ENCODE data around the gene SEMA5A. TPM values are rescaled to one million over a fixed set of nuclear protein-coding genes. Genes with fewer than 3 reads are reported as not detected.

SEMA5A gene
- total RNA-seq, 1 donor, result 57.0 TPM

DNA sequence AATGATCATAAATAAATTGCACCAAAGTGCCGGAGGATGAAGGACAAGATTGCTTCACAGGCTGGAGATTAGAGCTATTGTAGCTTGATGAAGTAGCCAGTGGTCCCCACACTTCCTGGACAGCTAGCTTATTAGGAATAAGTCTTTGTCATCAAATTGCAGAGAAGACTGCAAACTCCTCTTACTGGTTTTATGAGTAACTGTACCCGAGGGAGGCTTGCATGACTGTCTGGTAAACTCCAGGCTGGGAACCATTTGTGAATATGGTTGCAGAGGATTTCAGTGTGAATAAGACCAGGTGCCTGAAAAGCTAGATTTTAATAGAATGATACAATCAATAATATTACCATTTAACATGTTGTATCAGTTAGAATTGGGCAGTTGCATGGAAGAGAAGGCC, 36.5 kb upstream of the SEMA5A start:
- no peak overlapping the region for H3K4me3 ChIP-seq (ENCODE audit: low read depth, low read length)
- DNase-seq (ENCODE audit: low read depth), result no peak
- TF ChIP-seq, protein P1, sequence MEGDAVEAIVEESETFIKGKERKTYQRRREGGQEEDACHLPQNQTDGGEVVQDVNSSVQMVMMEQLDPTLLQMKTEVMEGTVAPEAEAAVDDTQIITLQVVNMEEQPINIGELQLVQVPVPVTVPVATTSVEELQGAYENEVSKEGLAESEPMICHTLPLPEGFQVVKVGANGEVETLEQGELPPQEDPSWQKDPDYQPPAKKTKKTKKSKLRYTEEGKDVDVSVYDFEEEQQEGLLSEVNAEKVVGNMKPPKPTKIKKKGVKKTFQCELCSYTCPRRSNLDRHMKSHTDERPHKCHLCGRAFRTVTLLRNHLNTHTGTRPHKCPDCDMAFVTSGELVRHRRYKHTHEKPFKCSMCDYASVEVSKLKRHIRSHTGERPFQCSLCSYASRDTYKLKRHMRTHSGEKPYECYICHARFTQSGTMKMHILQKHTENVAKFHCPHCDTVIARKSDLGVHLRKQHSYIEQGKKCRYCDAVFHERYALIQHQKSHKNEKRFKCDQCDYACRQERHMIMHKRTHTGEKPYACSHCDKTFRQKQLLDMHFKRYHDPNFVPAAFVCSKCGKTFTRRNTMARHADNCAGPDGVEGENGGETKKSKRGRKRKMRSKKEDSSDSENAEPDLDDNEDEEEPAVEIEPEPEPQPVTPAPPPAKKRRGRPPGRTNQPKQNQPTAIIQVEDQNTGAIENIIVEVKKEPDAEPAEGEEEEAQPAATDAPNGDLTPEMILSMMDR (IDR thresholded peaks at IDR 0.05; ENCODE audit: insufficient read depth, low read length), result no peak

DNA sequence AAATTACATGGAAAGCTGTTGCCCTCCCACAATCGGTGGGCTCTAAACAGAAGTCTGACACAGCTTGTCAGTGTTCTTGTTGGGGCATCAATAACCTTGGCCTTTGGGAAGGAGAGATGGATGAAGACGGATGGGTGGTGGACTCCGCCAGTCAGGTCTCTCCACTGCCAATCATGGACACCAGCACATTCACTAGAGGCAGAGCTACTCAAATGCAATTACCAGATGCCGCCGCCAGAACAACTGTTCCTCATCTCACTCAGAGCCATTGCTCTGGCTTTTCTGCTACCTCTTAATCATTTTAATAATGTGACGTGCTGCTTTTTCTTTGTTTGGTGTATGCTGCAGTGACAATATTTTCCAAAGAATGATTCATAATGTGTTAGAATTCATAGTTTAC, 27.9 kb upstream of the SEMA5A start:
- TF ChIP-seq, protein P1 (IDR thresholded peaks at IDR 0.05; ENCODE audit: insufficient read depth, low read length), result no peak
- no peak overlapping the region for H3K4me3 ChIP-seq (ENCODE audit: low read depth, low read length)
- DNase-seq (ENCODE audit: low read depth), result no peak

DNA sequence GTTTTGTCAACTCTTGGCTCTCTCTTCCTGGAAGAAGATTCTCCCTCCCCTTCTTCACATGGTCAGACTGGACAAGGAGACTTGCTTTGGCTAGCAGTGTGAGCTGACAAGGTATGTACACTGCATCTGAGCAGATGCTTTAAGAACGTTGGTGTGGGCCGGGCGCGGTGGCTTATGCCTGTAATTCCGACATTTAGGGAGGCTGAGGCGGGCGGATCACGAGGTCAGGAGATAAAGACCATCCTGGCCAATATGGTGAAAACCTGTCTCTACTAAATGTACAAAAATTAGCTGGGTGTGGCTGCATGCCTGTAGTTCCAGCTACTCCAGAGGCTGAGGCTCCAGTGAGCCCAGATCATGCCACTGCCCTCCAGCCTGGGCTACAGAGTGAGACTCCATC, 26.4 kb upstream of the SEMA5A start:
- DNase-seq (ENCODE audit: low read depth), result no peak
- TF ChIP-seq, protein P1 (IDR thresholded peaks at IDR 0.05; ENCODE audit: insufficient read depth, low read length), result no peak
- no peak overlapping the region for H3K4me3 ChIP-seq (ENCODE audit: low read depth, low read length)

DNA sequence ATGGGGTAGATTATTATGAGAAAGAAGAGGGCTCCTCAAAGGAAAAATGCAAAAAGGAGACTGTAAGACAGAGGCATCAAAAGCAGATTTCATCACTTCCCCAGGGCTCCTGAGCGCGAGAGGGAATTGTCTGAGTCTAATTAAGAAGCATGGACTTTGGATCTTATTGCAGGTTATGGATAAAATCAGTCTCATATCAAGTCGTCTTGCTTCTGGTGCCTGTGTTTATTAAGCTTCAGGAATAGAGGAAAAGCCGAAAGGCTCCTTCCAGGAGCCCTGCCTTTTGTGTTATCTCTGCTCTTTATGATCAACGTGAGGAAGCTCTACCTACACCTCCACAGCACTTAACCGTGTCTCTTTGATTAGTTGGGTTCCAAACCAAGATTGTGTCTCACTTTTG, 25.0 kb upstream of the SEMA5A start:
- no peak for DNase-seq (ENCODE audit: low read depth)
- no peak overlapping the region for H3K4me3 ChIP-seq (ENCODE audit: low read depth, low read length)
- TF ChIP-seq, protein P1 (IDR thresholded peaks at IDR 0.05; ENCODE audit: insufficient read depth, low read length), result no peak

DNA sequence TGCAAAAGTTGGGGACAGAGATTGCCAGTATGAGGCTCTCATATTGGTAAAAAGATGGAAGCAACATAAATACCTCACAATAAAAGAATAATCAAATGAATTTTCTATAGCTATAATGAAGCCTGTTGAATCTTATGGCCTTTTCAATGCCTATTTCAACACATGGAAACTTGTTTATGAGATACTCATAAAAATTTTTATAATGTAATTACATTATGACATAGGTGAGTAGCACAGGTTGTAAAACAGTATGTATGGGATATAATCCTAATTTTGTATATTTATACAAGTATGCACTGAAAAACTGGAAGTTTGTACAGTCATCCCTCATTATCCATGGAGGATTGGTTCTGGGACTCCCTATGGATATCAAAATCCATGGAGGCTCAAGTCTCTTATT, 21.2 kb upstream of the SEMA5A start:
- TF ChIP-seq, protein P1 (IDR thresholded peaks at IDR 0.05; ENCODE audit: insufficient read depth, low read length), result no peak
- DNase-seq (ENCODE audit: low read depth), result no peak
- H3K4me3 ChIP-seq (ENCODE audit: low read depth, low read length), result no peak overlapping the region

DNA sequence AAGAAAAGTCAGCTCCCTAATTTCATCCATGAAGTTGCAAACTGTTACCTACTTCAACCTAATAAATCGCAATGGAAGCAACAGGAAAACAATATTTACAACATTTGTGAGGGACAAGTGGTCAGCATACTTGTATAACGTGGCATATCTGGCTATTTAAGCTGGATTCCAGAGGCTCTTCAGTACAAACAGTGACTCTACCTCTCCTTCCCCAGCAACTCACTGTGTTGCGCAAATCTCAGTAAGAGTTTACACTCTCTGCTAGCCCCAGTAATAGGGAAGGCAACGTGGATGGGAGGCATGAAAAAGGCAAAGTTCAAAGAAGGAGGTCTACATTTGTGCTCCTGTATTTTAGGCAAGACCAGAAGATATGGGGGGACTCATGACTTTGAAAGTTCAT, 18.9 kb upstream of the SEMA5A start:
- H3K4me3 ChIP-seq (ENCODE audit: low read depth, low read length), result no peak overlapping the region
- TF ChIP-seq, protein P1 (IDR thresholded peaks at IDR 0.05; ENCODE audit: insufficient read depth, low read length), result no peak
- DNase-seq (ENCODE audit: low read depth), result no peak

DNA sequence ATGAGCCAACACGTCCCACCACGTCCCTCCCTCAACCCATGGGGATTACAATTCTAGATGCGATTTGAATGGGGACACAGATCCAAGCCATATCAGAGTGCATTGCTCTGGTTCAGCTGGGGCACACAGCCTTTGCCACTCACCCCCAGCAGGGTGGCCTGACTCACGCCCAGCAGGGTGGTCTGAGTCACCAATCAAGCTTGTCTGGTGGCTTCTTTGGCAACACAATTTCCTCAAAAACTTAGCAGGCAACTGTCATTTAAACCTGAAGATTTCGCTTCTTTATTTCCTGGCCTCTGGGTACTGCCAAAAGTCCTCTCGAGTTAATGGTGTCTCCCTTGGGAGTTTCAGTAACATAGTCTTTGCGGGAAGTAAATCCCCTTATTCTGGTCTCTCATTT, 16.3 kb upstream of the SEMA5A start:
- DNase-seq (ENCODE audit: low read depth), result no peak
- no peak overlapping the region for H3K4me3 ChIP-seq (ENCODE audit: low read depth, low read length)
- TF ChIP-seq, protein P1 (IDR thresholded peaks at IDR 0.05; ENCODE audit: insufficient read depth, low read length), result no peak

All from fibroblast of the aortic adventitia (primary cell).